DOHH2 (cell line): ENCODE results near the gene LCP2.

Experiments
- H3F3A ChIP-seq: fragments of 200-600 bp; sonication (generic), shearing (Covaris generic); 2 replicates; pipeline ENCODE4 v1.6.0; 2016; ENCODE audit warnings: antibody characterized with exemption, mild to moderate bottlenecking; ENCODE audit not compliant: control insufficient read depth, insufficient read depth
- H3K27ac ChIP-seq: fragments of 200-600 bp; sonication (generic); 2 replicates; pipeline ENCODE4 v1.5.1; 2014; ENCODE audit warnings: low read depth, mild to moderate bottlenecking, low read length, moderate library complexity
- H3K27me3 ChIP-seq: fragments of 200-600 bp; sonication (generic); 2 replicates; pipeline ENCODE4 v1.6.1; 2014; ENCODE audit warnings: mild to moderate bottlenecking, low read length, mixed read lengths; ENCODE audit not compliant: control insufficient read depth
- H3K36me3 ChIP-seq: fragments of 200-600 bp; sonication (generic); 2 replicates; pipeline ENCODE4 v1.6.1; 2014; ENCODE audit warnings: mild to moderate bottlenecking, low read length, moderate library complexity, mixed read lengths; ENCODE audit not compliant: control insufficient read depth
- H3K4me1 ChIP-seq: fragments of 200-600 bp; sonication (generic); 2 replicates; pipeline ENCODE4 v1.6.1; 2014; ENCODE audit warnings: mild to moderate bottlenecking, low read length, mixed read lengths; ENCODE audit not compliant: control insufficient read depth
- H3K4me2 ChIP-seq: fragments of 200-600 bp; sonication (generic); 2 replicates; pipeline ENCODE4 v1.6.0; 2014; ENCODE audit warnings: mild to moderate bottlenecking, low read length, moderate library complexity
- H3K4me3 ChIP-seq: fragments of 200-600 bp; sonication (generic); 2 replicates; pipeline ENCODE4 v1.5.1; 2014; ENCODE audit warnings: mild to moderate bottlenecking, low read length, mixed read lengths
- H3K79me2 ChIP-seq: fragments of 200-600 bp; sonication (generic); 2 replicates; pipeline ENCODE4 v1.6.1; 2014; ENCODE audit warnings: mild to moderate bottlenecking, low read length, mixed read lengths; ENCODE audit not compliant: control insufficient read depth
- H3K9me2 ChIP-seq: fragments of 200-600 bp; sonication (generic); replicated peaks from 2 replicates; pipeline ENCODE4 v1.6.1; 2014; ENCODE audit warnings: mild to moderate bottlenecking, low read length, mixed read lengths; ENCODE audit not compliant: control insufficient read depth
- H3K9me3 ChIP-seq: fragments of 200-600 bp; sonication (generic); 2 replicates; pipeline ENCODE4 v1.6.1; 2014; ENCODE audit warnings: antibody characterized with exemption, low read length, mixed read lengths; ENCODE audit not compliant: control insufficient read depth, insufficient read depth
- H4K20me1 ChIP-seq: fragments of 200-600 bp; sonication (generic); 2 replicates; pipeline ENCODE4 v1.6.0; 2014; ENCODE audit warnings: low read depth, mild to moderate bottlenecking, antibody characterized with exemption, low read length, moderate library complexity; ENCODE audit not compliant: control insufficient read depth, insufficient read depth
- EZH2phosphoT487 ChIP-seq: fragments of 200-600 bp; sonication (generic); IDR thresholded peaks from 2 replicates; pipeline ENCODE4 v1.6.1; 2017; ENCODE audit warnings: borderline replicate concordance, mild to moderate bottlenecking, antibody characterized with exemption, low read length, moderate library complexity, mixed read lengths
- TF ChIP-seq, protein P1 (sequence below): fragments of 200-600 bp; sonication (generic); IDR thresholded peaks from one replicate; pipeline ENCODE4 v1.5.1; 2014; ENCODE audit warnings: antibody characterized with exemption, mild to moderate bottlenecking, low read depth, low read length; ENCODE audit not compliant: poor library complexity, severe bottlenecking

Gene LCP2

DNA sequence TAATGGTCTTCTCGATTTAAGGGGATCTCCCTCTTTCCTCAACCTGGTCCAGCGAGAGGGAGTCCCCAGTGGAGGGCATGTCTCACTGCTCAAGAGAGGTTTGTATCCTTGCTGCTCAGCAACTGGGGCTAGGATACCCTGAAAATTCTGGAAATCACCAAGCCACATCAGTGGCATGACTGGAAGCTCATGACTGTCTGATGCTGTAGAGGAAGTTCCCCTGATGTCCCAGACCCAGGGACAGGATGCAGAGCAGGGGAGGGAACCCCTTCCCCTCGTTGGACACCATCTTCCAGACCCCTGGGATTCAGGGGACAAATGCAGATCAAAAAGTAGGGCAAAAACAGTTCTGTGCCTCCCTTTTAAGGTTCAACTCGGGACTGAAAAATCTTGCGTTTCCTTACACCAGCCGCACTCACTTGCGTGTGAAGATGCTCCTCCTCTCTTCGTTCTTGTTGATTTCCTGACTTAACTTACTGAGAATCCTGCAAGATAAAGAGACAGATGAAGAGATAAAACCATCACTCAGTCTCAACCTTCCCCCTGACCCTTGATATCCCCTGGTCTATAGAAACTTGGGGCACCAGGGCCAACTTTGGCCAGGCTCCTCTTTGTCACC lies 22.1 kb downstream of the LCP2 start:
- Histone ChIP-seq H3K4me2 (no peak overlapping the region), H3K9me3 (no peaks in the 10 kb centered on the region), H3K27ac (no peak overlapping the region)

DNA sequence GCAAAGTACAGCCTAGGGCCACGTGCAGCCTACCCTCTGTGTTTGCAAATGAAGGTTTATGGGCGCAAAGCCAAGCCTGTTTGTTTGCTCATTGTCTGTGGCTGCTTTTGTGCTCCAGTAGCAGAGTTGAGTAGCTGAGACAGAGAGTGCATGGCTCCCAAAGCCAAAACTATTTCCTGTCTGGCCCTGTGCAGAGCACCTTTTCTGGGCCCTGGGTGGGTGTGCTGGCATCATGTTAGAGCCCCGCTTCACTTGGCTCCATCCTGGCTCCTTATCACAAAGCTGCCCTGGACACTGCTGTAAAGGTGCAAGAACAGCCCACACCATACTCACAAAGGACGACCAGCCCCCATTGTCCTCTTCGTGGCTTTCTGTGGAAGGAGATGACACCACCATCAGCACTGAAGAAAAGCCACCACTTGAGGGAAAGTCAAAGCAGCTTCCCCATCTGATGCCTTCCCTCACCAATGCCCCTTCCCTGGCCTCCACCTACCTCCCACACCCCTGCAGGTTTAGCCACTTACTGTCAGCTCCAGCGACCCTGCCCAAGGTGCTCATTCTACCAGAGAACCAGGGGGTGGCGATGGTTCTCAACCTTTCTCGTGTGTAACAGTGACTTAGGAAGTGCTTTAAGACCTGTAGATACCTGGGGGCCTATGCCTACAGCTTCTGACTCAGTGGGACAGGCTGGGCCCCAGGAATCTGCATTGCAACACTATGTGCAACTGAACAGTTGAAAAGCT lies 23.4 kb downstream of the LCP2 start:
- H3K4me1 ChIP-seq: peaks cover 4% of the 10 kb centered on the region; the same call in 1 of the 2 replicates
- TF ChIP-seq, protein P1, sequence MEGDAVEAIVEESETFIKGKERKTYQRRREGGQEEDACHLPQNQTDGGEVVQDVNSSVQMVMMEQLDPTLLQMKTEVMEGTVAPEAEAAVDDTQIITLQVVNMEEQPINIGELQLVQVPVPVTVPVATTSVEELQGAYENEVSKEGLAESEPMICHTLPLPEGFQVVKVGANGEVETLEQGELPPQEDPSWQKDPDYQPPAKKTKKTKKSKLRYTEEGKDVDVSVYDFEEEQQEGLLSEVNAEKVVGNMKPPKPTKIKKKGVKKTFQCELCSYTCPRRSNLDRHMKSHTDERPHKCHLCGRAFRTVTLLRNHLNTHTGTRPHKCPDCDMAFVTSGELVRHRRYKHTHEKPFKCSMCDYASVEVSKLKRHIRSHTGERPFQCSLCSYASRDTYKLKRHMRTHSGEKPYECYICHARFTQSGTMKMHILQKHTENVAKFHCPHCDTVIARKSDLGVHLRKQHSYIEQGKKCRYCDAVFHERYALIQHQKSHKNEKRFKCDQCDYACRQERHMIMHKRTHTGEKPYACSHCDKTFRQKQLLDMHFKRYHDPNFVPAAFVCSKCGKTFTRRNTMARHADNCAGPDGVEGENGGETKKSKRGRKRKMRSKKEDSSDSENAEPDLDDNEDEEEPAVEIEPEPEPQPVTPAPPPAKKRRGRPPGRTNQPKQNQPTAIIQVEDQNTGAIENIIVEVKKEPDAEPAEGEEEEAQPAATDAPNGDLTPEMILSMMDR: no peak
- no peak for TF ChIP-seq EZH2phosphoT487
- H4K20me1 ChIP-seq: no peaks in the 10 kb centered on the region
- no peaks in the 10 kb centered on the region for H3K79me2 ChIP-seq
- H3K4me2 ChIP-seq: no peak overlapping the region
- H3F3A ChIP-seq: no peaks in the 10 kb centered on the region
- H3K9me3 ChIP-seq: no peaks in the 10 kb centered on the region
- no peak overlapping the region for H3K27ac ChIP-seq
- H3K27me3 ChIP-seq: no peaks in the 10 kb centered on the region
- no peaks in the 10 kb centered on the region for H3K36me3 ChIP-seq
- H3K9me2 ChIP-seq: no peaks in the 10 kb centered on the region
- no peak overlapping the region for H3K4me3 ChIP-seq

More for the DNA sequence above, 22.1 kb downstream of the LCP2 start:
- TF ChIP-seq, protein P1: no peak
- no peak for TF ChIP-seq EZH2phosphoT487
- no peaks in the 10 kb centered on the region for H3K9me2 ChIP-seq
- H3F3A ChIP-seq: no peaks in the 10 kb centered on the region
- H3K4me1 ChIP-seq: peaks cover 4% of the 10 kb centered on the region; the same call in 1 of the 2 replicates
- H3K36me3 ChIP-seq: no peaks in the 10 kb centered on the region
- H3K79me2 ChIP-seq: no peaks in the 10 kb centered on the region
- no peaks in the 10 kb centered on the region for H4K20me1 ChIP-seq
- H3K4me3 ChIP-seq: no peak overlapping the region
- H3K27me3 ChIP-seq: no peaks in the 10 kb centered on the region

DNA sequence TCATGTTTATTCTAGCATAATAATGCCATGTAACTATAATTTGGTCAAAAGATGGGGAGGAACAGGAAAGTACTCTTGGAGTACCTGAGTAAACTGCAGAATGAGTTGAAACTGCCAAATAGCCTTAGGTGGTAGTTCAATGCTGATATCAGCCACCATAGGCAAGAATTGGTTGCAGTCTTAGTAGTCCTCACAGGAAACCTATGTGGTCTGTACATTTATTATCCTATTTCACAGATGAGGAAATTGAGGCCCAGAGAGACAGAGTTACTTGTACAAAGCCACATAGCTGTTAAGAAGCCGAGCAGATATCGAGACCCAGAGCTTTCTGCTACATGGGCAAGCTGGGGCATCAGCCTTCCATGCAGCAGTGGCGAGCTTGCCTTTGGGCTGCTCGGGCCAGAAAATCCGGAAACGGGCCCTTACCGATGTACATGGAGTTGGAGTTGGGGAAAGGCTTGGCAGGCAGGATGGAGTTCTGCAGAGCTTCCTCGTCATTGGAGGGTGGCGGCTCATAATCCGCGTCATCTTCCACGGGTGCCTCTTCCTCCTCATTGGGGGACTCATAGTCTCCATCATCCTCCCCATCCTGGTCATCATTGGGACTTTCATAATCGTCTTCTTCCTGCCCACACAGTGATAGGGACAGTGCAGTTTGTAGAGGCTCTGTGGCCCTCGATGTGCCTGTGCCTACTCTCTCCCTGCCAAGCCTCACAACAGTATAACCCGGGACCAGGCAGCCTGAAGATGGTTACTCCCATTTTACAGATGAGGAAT lies 27.1 kb downstream of the LCP2 start:
- H4K20me1 ChIP-seq: no peaks in the 10 kb centered on the region
- no peaks in the 10 kb centered on the region for H3F3A ChIP-seq
- no peak overlapping the region for H3K4me2 ChIP-seq
- no peaks in the 10 kb centered on the region for H3K4me1 ChIP-seq
- no peak for TF ChIP-seq EZH2phosphoT487
- TF ChIP-seq, protein P1: no peak
- peaks cover 19% of the 10 kb centered on the region for H3K27me3 ChIP-seq
- no peaks in the 10 kb centered on the region for H3K9me3 ChIP-seq
- no peak overlapping the region for H3K27ac ChIP-seq
- H3K4me3 ChIP-seq: no peak overlapping the region
- H3K79me2 ChIP-seq: no peaks in the 10 kb centered on the region
- no peaks in the 10 kb centered on the region for H3K36me3 ChIP-seq
- no peaks in the 10 kb centered on the region for H3K9me2 ChIP-seq
